ENCODE measurements around the gene LRRC43.
A peak's percentile ranks its signal among the peaks of the same experiment; 100 is the strongest.
"Not testable (repeated sequence)": the region's sequence is repeated elsewhere in the genome, so short reads cannot be mapped to it uniquely, and the experiment has no call there.

LRRC43 gene

DNA sequence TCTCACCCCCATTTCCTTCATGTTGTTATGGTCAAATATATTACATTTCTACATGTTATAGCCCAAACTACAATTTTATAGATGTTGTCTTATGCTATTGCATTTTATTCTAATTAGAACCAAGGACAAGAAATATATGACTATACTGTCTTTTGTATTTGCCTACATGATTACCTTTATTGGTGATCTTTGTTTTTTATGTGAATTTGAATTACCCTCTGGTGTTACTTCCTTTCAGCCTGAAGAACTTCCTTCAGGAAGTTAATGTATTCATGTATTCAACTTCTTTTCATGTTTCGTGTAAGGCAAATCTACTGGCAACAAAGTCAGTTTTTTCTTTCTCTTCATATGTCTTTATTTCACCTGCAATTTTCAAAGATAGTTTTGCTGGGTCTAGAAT, 11.9 kb downstream of the LRRC43 start:
- no peak for DNase-seq

DNA sequence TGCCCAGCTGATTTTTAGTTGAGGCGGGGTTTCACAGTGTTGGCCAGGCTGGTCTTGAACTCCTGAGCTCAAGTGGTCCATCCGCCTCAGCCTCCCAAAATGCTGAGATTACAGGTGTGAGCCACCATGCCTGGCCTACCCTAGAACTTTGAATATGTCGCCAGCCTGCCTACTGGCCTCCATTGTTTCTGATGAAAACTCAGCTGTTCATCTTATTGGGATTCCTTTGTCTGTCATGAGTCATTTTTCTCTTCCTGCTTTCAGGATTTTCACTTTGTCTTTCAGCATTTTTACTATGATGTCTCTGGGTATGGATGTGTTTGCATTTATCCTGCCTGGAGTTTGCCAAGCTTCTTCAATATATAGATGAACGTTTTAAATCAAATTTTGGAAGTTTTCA, 12.5 kb downstream of the LRRC43 start:
- no peak for DNase-seq

DNA sequence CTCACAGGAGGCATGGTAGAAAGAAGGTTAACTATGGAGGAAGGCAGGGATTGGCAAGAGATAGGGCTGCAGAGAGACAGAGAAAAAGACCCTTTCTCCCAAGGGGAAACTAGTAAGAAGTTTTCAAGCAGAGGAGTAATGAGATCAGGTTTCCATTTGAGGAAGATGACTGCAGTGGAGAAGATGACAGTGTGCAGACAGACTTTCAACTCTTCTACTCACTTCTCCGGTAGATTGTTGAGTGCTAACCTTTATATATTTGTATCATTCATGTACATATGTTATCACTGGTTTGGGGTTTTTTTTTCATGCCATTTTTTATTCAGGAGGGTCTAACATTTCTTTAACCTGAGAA, 14.7 kb downstream of the LRRC43 start:
- DNase-seq: no peak

DNA sequence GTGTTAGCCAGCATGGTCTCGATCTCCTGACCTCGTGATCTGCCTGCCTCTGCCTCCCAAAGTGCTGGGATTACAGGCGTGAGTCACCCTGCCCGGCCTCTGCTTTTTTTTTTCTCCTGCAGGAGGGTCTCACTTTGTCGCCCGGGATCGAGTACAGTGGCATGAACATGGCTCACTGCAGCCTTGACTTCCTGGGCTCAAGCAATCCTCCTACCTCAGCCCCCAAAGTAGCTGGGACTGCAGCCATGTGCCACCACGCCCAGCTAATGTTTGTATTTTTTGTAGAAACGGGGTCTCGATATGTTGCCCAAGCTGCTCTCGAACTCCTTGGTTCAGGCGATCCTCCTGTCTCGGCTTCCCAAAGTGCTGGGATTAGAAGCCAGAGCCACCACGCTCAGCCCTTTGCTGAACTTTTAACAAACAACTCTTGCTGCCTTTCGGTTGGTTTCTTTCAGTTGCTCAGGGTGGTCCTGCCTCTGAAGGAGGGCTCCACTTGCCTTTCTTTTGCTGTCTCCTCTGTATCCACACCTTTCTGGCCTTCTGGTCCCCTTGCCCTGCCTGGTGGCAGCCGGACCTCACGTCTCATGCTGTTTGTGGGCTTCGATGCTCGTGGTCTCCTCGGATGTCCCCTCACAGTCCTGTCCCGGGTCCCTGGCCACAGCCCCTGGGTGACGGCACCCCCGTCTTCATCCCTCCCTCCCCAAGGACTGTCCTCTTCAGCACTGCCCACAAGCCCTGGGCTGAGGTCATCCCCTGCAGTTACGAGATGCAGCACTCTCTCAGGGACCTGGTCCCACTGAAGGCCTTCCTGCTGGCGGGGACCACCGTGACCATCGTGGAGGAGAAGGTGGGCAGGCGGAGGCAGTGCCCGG, 16.8 kb downstream of the LRRC43 start:
- no peak for DNase-seq

DNA sequence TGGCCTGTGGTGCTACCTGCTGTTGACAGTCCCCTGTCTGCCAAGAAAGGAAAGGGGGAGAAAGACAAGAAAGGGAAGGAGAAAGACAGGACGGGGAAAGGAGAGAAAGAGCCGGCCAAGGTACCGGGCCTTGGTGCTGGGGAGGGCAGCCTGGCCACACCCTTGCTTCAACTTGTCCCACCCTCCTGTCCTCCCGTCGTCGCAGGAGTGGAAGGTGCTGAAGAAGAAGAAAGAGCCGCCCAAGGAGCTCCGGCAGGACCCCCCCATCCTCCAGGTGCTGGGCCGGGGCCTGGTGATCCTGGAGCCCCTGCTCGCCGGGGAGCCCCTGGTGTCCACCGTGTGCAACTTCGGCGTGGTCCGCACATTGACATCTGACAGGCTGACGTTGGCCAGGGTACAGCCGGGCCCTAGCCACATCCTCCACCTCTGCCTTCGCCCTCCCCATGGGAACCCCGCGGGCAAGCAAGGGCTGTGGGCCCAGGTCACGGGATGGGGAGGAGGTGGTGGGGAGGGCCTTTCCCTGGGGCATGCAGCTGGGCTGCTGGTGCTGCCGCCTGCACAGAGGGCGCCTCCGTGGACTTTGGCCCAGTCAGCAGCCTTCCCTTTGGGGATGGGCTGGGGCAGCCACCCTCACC, 17.7 kb downstream of the LRRC43 start:
- DNase-seq: no peak

DNA sequence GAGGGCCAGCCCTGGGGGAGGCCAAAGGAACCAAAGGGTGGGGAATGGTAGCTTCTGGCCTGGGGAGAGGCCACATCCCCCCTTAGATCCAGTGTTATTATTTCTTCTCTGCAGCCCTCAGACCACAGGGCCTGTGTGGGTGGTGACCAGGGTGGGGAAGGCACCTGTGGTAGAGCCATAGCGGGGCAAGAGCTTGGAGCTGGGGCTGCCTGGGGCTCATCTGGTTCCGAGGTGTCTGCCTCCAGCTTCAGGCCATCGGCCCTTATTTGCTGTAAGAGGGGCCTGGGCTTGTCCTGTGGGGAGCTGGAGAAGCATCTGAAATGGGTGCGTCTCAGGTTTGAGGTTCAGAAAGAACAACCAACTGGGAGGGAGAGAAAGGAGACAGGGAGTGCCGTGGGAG, 18.5 kb downstream of the LRRC43 start:
- DNase-seq: no peak

DNA sequence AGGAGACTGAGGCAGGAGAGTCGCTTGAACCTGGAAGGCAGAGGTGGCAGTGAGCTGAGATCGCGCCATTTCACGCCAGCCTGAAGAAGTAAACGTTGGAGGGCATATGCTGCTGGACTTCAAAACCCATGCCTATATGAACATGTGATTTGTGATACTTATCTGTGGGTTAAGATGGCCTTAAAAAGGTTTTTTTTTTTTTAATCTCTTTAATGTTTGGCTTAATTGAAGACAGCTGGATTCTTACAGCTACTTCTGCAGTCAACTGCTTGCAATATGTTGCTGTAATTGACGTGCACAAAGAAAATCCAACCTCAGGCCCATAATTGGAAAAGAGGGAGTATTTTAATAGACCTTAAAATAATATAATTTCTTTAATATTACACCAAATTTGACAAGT, 19.1 kb downstream of the LRRC43 start:
- DNase-seq: no peak

DNA sequence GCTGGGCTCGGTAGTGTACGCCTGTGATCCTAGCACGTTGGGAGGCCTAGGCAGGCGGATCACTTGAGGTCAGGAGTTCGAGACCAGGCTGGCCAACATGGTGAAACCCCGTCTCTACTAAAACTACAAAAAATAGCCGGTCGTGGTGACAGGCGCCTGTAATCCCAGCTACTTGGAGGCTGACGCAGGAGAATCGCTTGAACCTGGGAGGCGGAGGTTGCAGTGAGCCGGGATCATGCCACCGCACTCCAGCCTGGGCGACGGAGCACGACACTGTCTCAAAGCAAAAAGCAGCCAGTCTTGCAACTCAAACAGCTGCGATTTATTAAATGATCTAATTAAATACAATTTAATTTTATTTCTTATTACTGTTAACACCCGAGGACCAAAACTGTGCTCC, 19.9 kb downstream of the LRRC43 start:
- not testable (repeated sequence) for DNase-seq

DNA sequence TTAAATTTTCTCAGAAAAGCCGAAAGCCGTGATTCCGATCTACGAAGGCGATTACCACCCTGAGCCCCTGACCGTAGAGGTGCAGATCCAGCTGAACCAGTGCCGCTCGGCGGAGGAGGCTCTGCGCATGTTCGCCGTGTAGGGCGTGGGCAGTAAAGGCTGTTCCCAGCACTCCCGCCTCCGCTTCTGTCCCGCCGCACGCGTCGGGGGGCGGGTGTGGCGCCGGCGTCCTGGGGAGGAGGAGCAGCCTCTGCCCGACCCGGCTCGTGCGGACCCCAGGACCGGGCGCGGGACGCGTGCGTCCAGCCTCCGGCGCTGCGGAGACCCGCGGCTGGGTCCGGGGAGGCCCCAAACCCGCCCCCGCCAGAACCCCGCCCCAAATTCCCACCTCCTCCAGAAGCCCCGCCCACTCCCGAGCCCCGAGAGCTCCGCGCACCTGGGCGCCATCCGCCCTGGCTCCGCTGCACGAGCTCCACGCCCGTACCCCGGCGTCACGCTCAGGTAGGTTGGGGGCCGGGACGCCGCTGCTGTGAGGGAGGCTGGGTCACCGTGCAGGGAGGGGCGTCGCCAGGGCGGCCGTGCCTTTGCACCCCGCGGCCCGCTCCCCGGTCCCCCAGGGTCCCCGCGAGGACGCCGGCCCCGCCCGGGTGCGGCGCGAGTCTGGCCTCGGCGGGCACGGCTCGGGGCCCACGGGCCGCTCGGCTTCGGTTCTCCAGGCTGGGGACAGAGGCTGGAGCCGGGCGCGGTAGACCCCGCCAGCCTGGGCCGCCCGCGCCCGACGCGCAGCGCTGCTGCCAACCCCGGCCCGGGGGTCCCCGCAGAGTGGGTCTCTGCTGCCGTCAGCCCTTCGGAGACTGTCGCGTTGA, 20.6 kb downstream of the LRRC43 start, which contains the start of gene B3GNT4:
TSS of gene B3GNT4 (plus strand) at position 409 of the 866 bp plus-strand sequence. CDS start 910 bp downstream, outside the sequence.
- peak; percentile 78 for DNase-seq

DNA sequence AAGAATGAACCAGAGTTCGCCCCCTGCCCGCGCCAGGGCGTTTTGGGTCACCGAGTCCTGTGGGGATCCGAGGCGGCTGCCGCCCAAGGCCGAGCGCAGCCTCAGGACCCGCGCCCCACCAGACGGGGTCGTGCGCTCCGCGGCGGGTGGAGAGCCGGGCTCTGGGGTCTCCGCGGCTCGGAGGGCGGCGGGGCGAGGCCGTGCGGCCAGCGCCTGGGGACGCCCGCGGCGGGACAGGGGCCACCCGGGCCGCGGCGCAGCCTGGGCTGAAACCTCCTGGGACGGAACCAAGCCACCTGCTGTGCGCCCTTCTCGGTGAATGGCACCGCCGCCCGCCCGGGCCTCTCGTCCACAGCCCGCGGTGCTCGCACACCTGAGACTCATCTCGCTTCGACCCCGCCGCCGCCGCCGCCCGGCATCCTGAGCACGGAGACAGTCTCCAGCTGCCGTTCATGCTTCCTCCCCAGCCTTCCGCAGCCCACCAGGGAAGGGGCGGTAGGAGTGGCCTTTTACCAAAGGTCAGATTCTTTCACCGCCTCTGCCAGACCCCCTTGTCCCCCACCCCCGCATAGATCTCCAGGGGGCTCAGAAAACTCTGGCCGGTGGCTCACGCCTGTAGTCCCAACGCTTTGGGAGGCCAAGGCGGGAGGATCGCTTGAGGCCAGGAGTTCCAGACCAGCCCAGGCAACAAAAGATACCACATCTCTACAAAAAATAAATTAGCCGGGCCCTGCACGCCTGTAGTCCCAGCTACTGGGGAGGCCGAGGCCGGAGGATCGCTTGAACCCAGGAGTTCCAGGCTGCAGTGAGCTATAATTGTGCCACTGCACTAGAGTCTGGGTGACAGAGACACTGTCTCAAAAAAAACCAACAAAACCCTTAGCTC, 21.5 kb downstream of the LRRC43 start:
- no peak for DNase-seq

DNA sequence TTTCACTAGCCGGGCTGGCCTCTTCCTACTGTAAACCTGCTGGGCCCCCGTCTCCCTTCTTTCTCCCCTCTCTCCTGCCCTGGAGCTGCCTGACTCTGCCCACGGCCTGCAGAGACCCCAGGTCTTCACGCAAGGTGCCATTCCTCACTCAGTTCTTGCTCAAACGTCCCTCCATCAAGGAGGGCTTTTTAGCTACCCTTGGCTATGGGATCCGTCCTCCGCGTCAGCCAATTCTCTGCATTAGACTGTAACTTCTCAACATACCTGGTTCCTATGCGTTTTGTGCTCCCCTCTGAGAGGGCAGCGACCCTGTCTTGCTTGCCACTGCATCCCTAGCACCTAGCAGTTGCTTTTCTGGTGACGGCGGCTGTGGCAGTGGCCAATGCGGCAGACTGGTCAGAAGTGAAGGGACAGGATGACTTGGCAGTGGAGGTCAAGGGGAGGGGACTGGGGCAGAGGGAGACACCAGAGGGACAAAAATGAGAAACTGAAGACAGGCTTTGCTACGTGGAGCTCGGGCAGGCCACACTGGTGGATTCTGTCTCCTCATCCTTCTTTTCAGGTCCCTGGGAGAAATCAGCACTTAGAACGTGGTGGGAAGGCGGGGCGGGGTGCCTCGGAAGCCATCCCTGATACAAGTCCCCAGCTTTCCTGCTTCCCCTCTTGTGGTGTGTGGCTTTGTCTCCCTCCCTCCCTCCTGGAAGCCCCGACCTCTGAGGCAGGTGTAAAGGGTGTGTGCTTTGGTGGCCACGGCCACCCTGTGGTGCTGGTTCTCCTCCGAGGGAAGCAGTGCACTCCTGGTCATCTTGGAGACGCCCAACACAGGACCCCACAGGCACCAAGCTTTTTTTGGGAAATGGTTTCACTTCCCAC, 22.4 kb downstream of the LRRC43 start:
- DNase-seq: no peak

DNA sequence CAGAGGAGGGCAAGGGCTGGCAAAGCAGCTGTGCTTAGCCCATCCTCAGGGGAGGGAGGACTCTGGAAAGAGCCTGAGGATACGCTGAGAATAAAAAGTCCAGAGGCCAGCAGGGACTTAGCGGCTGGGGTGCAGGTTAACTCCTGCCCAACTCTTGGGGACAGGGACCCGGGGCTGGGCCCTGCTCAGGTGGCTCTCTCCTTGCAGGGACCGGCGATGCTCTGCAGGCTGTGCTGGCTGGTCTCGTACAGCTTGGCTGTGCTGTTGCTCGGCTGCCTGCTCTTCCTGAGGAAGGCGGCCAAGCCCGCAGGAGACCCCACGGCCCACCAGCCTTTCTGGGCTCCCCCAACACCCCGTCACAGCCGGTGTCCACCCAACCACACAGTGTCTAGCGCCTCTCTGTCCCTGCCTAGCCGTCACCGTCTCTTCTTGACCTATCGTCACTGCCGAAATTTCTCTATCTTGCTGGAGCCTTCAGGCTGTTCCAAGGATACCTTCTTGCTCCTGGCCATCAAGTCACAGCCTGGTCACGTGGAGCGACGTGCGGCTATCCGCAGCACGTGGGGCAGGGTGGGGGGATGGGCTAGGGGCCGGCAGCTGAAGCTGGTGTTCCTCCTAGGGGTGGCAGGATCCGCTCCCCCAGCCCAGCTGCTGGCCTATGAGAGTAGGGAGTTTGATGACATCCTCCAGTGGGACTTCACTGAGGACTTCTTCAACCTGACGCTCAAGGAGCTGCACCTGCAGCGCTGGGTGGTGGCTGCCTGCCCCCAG, 23.4 kb downstream of the LRRC43 start:
- DNase-seq: no peak

DNA sequence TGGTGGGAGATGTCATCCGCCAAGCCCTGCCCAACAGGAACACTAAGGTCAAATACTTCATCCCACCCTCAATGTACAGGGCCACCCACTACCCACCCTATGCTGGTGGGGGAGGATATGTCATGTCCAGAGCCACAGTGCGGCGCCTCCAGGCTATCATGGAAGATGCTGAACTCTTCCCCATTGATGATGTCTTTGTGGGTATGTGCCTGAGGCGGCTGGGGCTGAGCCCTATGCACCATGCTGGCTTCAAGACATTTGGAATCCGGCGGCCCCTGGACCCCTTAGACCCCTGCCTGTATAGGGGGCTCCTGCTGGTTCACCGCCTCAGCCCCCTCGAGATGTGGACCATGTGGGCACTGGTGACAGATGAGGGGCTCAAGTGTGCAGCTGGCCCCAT, 24.1 kb downstream of the LRRC43 start:
- DNase-seq: no peak

DNA sequence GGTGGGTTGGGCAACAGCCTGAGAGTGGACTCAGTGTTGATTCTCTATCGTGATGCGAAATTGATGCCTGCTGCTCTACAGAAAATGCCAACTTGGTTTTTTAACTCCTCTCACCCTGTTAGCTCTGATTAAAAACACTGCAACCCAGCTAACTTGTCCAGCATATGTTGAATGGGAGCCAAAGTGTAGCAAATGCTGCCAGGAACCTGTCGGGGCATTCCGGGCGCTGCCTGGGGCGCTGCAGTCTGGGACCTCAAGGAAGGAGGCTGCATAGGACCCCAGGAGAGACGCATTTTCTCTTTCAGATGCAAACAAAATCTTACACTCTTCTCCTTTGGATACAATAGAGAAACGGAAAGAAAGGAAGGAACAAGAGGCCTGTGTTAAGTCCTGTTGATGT, 24.5 kb downstream of the LRRC43 start:
- no peak for DNase-seq

DNA sequence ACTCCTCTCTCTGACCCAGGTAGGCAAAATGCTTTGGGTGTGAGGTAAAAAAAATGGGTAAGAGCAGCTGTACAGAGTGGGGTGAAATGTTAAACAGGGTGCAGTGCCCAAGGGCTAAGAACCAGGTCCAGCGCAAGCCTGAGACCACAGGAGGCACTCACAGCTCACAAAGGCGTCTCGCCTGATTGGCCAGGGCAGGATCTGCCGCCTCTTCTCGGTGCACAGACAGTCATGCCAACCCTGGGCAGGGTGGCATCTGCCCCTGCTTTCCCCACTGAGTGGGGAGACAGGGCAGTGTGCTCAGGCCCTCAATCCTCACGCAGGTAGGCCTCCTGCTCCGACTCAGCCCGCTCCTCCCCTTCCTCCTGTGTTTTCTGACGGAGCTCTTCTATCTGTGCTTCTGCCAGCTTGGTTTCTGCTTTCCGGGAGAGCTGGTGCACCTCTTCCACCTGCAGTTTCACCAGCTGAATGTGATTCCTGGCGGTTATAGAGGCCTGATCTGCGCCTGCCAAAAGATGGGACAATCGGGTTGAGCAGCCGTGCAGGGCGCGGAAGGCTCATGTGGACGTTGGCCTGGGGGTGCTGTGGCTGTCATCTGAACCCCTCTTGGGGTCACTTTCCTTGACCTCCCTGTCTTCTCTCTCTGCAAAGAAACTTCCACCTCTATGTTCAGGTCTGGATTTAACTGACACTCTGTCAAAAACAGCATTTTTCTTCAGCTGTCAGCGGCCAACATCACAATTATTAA, 25.3 kb downstream of the LRRC43 start:
- DNase-seq: no peak

DNA sequence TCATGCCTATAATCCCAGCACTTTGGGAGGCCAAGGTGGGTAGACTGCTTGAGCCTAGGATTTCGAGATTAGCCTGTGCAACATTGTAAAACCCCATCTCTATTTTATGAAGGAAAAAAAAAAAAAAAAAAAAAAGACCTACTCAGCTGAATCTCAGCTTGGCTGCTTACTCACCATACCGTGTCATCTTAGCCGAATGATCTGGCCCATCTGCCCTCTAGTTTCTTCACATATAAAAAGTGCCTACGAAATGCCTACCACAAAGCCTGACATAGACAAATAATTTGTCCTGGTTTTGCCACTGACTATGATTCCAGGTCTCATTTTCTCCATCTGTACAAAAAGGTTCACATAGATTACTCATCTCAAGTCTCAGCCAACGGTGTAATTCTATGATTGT, 32.8 kb downstream of the LRRC43 start:
- DNase-seq: no peak

DNA sequence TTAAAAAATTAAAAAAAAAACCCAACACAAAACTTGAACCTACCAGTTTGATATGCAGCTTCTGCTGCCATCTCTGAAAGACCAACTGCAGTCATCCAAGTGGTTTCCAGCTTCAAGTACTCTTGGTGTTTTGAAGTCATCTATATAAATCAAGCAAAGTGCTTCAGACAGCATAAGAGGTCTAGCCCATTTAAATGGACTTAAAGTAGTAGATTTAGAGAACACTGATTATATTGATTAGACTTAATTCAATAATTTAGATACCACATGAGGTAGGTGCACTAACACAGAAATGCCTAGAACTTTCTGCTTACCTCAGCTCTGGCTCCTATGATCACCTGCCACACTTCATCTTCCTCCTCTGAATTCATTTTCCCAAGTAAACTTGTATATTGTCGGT, 33.5 kb downstream of the LRRC43 start:
- no peak for DNase-seq

DNA sequence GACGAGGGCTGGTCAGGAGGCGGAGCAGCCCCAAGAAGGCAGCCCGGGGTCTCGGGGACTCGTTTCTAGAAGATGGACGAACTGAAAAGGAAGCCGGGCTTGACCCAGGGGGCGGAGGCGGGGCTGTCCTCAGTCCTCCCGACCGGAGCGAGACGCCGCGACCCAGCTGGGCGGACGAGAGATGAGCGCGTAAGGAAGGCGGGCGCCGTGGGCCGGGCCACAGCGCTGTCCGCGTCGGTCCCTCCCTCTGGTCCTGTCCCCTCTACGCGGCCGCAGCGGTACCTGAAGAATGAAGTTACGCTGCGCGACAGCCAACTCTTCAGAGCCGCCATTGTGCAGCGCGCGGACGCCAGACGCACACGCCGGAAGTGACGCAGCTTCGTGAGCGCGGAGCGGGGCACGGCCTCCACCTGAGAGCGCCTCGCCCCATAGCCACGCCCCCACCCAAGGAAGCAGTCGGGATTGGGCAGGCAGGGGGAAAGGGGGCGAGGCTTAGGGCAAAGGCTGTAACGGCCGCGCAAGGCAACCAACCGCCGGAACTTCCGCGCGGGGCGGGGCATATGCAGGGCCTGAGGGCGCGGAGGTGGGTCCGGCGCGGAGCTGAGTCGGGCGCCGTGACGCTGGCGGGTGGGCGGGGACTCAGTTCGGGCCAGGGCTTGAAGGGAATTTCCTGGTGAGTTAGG, 42.9 kb downstream of the LRRC43 start, which contains the start of gene DIABLO:
TSS of gene DIABLO (minus strand) at position 370 of the 683 bp plus-strand sequence. CDS start at position 332, 38 bp downstream.
- DNase-seq: peak; percentile 70

Data from 8988T (cell line).